ENCODE measurements around the gene CDC37L1. TPM values are rescaled to one million over a fixed set of nuclear protein-coding genes. Genes with fewer than 3 reads are reported as not detected.

The CDC37L1 gene
- total RNA-seq, 1 donor from 2014 or later = 12.3 TPM

GRCh38 chr9:4742246-4742645 is 62.9 kb downstream of the CDC37L1 start:
- Mint-ChIP-seq H3K4me1 (peaks cover 26% of the 10 kb centered on the region), H3K9me3 (no peaks in the 10 kb centered on the region), H3K27ac (peak overlapping the region; percentile 59), H3K36me3 (ENCODE audit: low read depth) (peaks cover 4% of the 10 kb centered on the region), H3K4me3 (peak overlapping the region; percentile 90), H3K27me3 (no peaks in the 10 kb centered on the region)
- TF ChIP-seq CTCF (IDR thresholded peaks at IDR 0.05) = no peak
- ATAC-seq (ENCODE audit: low read depth) (no peak), DNase-seq (no peak)
- ChIA-PET CTCF (interaction anchor here (0.8 kb wide), 2 partner anchors 16 to 18 kb away, joined by 3 read pairs; no protein-coding TSS in a partner anchor), POLR2A (interaction anchor here (0.7 to 2.5 kb wide), 5 partner anchors 16 to 244 kb away, joined by 3 to 6 read pairs (median 5); partner anchors contain the start of genes JAK2 and RCL1)
- intact Hi-C loops (cut with micrococcal nuclease) = loop anchor here (5.0 to 10.0 kb wide), 4 partner anchors 140 to 695 kb away; partner anchors contain the start of gene PLGRKT

- no peak overlapping the region for H3K4me3 Mint-ChIP-seq
- no peaks in the 10 kb centered on the region for H3K9me3 Mint-ChIP-seq
- H3K4me1 Mint-ChIP-seq = peaks cover 24% of the 10 kb centered on the region
- no peak for TF ChIP-seq CTCF (IDR thresholded peaks at IDR 0.05)
- DNase-seq (no peak), ATAC-seq (ENCODE audit: low read depth) (no peak)
- POLR2A ChIA-PET = interaction anchor here (0.9 to 2.5 kb wide), 2 partner anchors 49 to 243 kb away, joined by 3 to 6 read pairs; partner anchors contain the start of gene RCL1
- peak overlapping the region; percentile 25 for H3K27ac Mint-ChIP-seq
- H3K27me3 Mint-ChIP-seq = no peaks in the 10 kb centered on the region
- peaks cover 4% of the 10 kb centered on the region for H3K36me3 Mint-ChIP-seq (ENCODE audit: low read depth)
- intact Hi-C loops (cut with micrococcal nuclease) = loop anchor here (5.0 to 10.0 kb wide), 4 partner anchors 141 to 694 kb away; partner anchors contain the start of gene PLGRKT
- CTCF ChIA-PET = no interaction called here
Observed at GRCh38 chr9:4743131-4743875, 63.9 kb downstream of the CDC37L1 start.

- Mint-ChIP-seq H3K9me3 (no peaks in the 10 kb centered on the region), H3K36me3 (ENCODE audit: low read depth) (no peaks in the 10 kb centered on the region), H3K4me3 (no peak overlapping the region), H3K27me3 (no peaks in the 10 kb centered on the region), H3K27ac (no peak overlapping the region), H3K4me1 (peaks cover 5% of the 10 kb centered on the region)
- intact Hi-C loops (cut with micrococcal nuclease) = loop anchor here (10.0 kb wide), 1 partner anchor 282 kb away; no protein-coding TSS in a partner anchor
- DNase-seq (no peak), ATAC-seq (ENCODE audit: low read depth) (no peak)
- ChIA-PET POLR2A (interaction anchor here (0.6 kb wide), 1 partner anchor 785 kb away, joined by 3 read pairs; no protein-coding TSS in a partner anchor), CTCF (interaction anchor here (0.8 to 2.5 kb wide), 2 partner anchors 13 to 199 kb away, joined by 3 to 6 read pairs; no protein-coding TSS in a partner anchor)
- no peak for TF ChIP-seq CTCF (IDR thresholded peaks at IDR 0.05)
Observed at GRCh38 chr9:4746278-4747030, 67.1 kb downstream of the CDC37L1 start.

GRCh38 chr9:4748612-4749011 is 69.2 kb downstream of the CDC37L1 start:
- H3K36me3 Mint-ChIP-seq (ENCODE audit: low read depth) = no peaks in the 10 kb centered on the region
- H3K27ac Mint-ChIP-seq = no peak overlapping the region
- POLR2A ChIA-PET = interaction anchor here (1.8 kb wide), 1 partner anchor 8 kb away, joined by 7 read pairs; the partner anchor contains the start of gene AK3
- DNase-seq (no peak), ATAC-seq (ENCODE audit: low read depth) (no peak)
- no peaks in the 10 kb centered on the region for H3K27me3 Mint-ChIP-seq
- CTCF ChIA-PET = interaction anchor here (1.0 to 3.5 kb wide), 2 partner anchors 12 to 239 kb away, joined by 3 to 13 read pairs; no protein-coding TSS in a partner anchor
- no peaks in the 10 kb centered on the region for H3K4me1 Mint-ChIP-seq
- H3K9me3 Mint-ChIP-seq = no peaks in the 10 kb centered on the region
- no peak for TF ChIP-seq CTCF (IDR thresholded peaks at IDR 0.05)
- H3K4me3 Mint-ChIP-seq = no peak overlapping the region
- intact Hi-C loops (cut with micrococcal nuclease) = loop anchor here (10.0 kb wide), 1 partner anchor 284 kb away; no protein-coding TSS in a partner anchor

Data from activated B cell treated with CpG ODN at 0.5 μM for 24 hours (primary cell).